Parathyroid adenoma (tissue), 2 donors: ENCODE measurements around the gene FAXC.
A peak's percentile ranks its signal among the peaks of the same experiment; 100 is the strongest.

Experiments used
- H2AFZ ChIP-seq: fragments of 300-600 bp; sonication (generic); one replicate; pipeline ENCODE4 v1.7.0; 2017; ENCODE audit warnings: antibody characterized with exemption, mild to moderate bottlenecking
- H3K27ac ChIP-seq: fragments of 300-600 bp; sonication (generic); one replicate; pipeline ENCODE4 v1.7.0; 2017
- H3K27me3 ChIP-seq: fragments of 300-600 bp; sonication (generic); one replicate; pipeline ENCODE4 v1.7.0; 2017; ENCODE audit warnings: low read length; ENCODE audit not compliant: control insufficient read depth, insufficient read depth
- H3K36me3 ChIP-seq: fragments of 300-600 bp; sonication (generic); one replicate; pipeline ENCODE4 v1.7.0; 2017; ENCODE audit warnings: low read length; ENCODE audit not compliant: control insufficient read depth, insufficient read depth
- H3K4me1 ChIP-seq: fragments of 300-600 bp; sonication (generic); one replicate; pipeline ENCODE4 v1.7.0; 2017; ENCODE audit warnings: control low read depth
- H3K4me2 ChIP-seq: fragments of 300-600 bp; sonication (generic); one replicate; pipeline ENCODE4 v1.7.0; 2017; ENCODE audit warnings: low read length
- H3K4me3 ChIP-seq: fragments of 300-600 bp; sonication (generic); one replicate; pipeline ENCODE4 v1.7.0; 2017; ENCODE audit warnings: low read depth, low read length
- H3K79me2 ChIP-seq: fragments of 300-600 bp; sonication (generic); one replicate; pipeline ENCODE4 v1.7.0; 2017; ENCODE audit warnings: control low read depth
- H3K9ac ChIP-seq: fragments of 300-600 bp; sonication (generic); one replicate; pipeline ENCODE4 v1.7.0; 2017; ENCODE audit warnings: mild to moderate bottlenecking
- H3K9me3 ChIP-seq: fragments of 300-600 bp; sonication (generic); one replicate; pipeline ENCODE4 v1.7.0; 2017; ENCODE audit warnings: low read length; ENCODE audit not compliant: control insufficient read depth
- TF ChIP-seq, protein P1 (sequence below): fragments of 300-600 bp; sonication (generic); IDR thresholded peaks from one replicate; pipeline ENCODE4 v1.7.0; 2017; ENCODE audit warnings: antibody characterized with exemption, mild to moderate bottlenecking
- donor health status: primary hyperparathyroidism.

Gene FAXC

DNA sequence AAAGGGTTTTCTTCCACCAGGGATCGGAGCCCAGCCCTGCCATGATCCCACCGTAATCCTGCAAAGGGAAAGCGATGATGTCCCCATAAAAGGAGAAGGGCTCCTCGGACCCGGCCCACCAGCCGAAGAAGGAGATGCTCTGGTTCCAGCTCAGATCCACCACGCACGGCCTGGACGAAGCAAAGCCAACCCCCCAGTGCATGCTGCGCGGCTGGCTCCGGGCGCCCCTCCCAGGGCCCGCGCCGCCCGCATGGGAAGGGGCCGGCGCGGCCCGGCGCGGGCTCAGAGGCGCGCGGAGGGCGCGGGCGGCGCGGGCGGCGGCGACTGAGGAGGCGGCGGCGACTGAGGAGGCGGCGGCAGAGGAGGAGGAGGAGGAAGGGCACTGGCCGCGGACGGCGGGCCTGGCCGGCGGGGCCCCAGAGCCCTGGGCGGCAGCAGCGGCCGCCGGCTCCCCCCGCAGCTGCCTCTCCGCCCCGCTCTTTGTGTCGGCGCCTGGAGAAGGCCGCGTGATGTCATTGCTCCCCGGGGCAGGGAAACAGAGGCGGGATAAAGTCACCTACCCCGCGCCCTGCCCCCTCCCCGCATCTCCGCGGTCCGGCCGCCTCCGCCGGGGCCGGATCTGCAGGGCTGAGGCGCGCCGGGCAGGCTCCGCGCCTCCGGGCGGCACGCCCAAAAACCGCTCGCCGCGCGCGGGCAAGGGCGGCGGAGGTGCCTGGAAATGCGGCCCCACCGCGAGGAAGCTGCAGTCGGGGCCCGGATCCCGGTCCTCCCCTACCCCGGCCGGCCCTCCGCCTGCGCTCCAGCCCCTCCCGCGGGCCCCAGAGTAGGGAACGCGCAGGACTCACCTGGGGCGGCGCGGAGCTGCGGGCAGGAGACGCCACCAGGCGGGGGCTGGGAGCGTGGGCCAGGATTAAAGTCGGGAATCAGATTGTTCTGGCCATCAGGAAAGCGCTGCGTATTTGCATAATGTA, at the start of gene FAXC:
FAXC (minus strand) TSS at position 504 of the 971 bp plus-strand sequence; CDS start at position 202, 302 bp downstream.
- Histone ChIP-seq H3K4me2 (peak within 1 kb of the TSS; percentile 70), H3K9ac (peak within 1 kb of the TSS; percentile 16), H3K79me2 (no peaks in the 10 kb centered on the region), H3K9me3 (no peaks in the 10 kb centered on the region), H2AFZ (peak within 1 kb of the TSS; percentile 95), H3K4me1 (peaks cover 7% of the 10 kb centered on the region), H3K4me3 (peak within 1 kb of the TSS; percentile 46), H3K27ac (peak within 1 kb of the TSS; percentile 88), H3K36me3 (no peaks in the 10 kb centered on the region), H3K27me3 (no peaks in the 10 kb centered on the region)
- TF ChIP-seq, protein P1, sequence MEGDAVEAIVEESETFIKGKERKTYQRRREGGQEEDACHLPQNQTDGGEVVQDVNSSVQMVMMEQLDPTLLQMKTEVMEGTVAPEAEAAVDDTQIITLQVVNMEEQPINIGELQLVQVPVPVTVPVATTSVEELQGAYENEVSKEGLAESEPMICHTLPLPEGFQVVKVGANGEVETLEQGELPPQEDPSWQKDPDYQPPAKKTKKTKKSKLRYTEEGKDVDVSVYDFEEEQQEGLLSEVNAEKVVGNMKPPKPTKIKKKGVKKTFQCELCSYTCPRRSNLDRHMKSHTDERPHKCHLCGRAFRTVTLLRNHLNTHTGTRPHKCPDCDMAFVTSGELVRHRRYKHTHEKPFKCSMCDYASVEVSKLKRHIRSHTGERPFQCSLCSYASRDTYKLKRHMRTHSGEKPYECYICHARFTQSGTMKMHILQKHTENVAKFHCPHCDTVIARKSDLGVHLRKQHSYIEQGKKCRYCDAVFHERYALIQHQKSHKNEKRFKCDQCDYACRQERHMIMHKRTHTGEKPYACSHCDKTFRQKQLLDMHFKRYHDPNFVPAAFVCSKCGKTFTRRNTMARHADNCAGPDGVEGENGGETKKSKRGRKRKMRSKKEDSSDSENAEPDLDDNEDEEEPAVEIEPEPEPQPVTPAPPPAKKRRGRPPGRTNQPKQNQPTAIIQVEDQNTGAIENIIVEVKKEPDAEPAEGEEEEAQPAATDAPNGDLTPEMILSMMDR, result peak; percentile 67

DNA sequence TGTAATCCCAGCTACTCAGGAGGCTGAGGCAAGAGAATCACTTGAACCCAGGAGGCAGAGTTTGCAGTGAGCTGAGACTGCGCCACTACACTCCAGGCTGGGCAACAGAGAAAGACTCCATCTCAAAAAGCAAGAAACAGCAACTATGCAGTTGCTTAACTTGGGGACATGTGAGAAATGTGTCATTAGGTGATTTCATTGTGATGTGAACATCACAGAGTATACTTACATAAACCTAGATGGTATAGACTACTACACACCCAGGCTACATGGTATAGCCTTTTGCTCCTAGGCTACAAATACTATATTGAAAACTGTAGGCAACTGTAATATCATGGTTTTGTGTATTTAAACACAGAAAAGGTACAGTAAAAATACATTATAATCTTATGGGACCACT, 47.8 kb upstream of the FAXC start:
- no peak overlapping the region for H3K9ac ChIP-seq
- H3K4me2 ChIP-seq, result no peak overlapping the region
- TF ChIP-seq, protein P1, result no peak
- H3K27me3 ChIP-seq, result no peaks in the 10 kb centered on the region
- H3K9me3 ChIP-seq, result no peaks in the 10 kb centered on the region
- no peaks in the 10 kb centered on the region for H3K36me3 ChIP-seq
- H3K4me3 ChIP-seq, result no peak overlapping the region
- H3K27ac ChIP-seq, result no peak overlapping the region
- peaks cover under 1% of the 10 kb centered on the region for H3K79me2 ChIP-seq
- H3K4me1 ChIP-seq, result no peaks in the 10 kb centered on the region
- no peak overlapping the region for H2AFZ ChIP-seq

DNA sequence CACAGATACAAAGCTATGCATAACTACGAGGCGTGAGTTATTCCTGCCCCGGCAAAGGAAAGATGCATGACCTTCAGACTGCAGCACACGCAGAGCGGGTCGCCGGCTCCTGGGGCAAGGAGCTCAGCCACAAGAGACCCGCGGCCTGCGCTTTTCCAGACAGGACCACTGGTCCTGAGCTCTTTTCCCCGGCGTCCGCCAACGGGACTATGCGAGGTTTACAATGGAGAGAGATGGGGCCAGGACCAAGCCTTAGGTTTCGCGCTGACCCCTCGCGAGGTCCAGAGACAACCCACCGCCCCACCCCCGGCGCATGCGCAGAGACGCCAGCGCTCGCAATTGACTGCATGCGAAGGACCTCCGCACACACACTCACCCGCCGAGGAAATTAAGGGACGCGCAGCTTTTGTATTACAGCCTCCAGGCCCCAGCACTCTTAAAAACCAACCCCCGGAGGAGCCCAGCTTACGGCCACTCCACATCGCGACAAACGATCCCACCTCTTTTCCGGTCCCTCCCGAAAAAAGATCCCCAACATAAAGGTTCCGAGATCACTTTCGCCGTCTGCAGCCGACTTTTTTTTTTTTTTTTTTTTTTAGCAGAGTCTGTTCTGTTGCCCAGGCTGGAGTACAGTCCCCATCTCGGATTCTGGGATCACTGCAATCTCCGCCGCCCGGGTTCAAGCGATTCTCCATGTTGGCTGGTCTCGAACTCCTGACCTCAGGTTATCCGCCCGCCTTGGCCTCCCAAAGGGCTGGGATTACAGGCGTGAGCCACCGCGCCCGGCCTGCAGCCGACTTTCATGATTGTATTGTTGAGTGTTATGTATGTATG, 44.4 kb upstream of the FAXC start, which contains the start of gene COQ3:
COQ3 (minus strand) TSS at position 498 of the 834 bp plus-strand sequence; CDS start at position 482, 16 bp downstream.
- Histone ChIP-seq H2AFZ (peak within 1 kb of the TSS; percentile 92), H3K4me3 (peak within 1 kb of the TSS; percentile 99), H3K9ac (peak within 1 kb of the TSS; percentile 11), H3K79me2 (peaks cover 6% of the 10 kb centered on the region), H3K36me3 (no peaks in the 10 kb centered on the region), H3K4me2 (peak within 1 kb of the TSS; percentile 91), H3K27me3 (no peaks in the 10 kb centered on the region), H3K4me1 (no peaks in the 10 kb centered on the region), H3K9me3 (no peaks in the 10 kb centered on the region), H3K27ac (peak within 1 kb of the TSS; percentile 69)
- TF ChIP-seq, protein P1, result no peak

DNA sequence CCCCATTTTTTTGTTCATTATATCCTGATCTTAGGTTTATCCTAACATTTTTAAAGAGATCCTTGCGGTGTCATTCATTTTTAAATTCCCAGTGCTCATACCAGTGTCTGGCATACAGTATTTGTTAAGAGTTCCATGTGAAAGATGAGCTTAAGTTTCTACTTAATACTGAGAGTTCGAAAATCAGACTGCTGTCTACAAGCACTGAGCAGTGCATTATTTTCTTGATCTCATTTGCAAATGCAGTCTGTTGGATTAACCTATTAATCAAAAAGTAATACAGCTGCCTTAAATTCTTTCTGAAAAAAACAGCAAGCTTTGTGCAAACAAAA, 43.9 kb upstream of the FAXC start:
- Histone ChIP-seq H3K36me3 (no peaks in the 10 kb centered on the region), H3K4me1 (no peaks in the 10 kb centered on the region), H3K27ac (peak overlapping the region; percentile 69), H2AFZ (peak overlapping the region; percentile 92), H3K4me3 (peak overlapping the region; percentile 99), H3K79me2 (peaks cover 6% of the 10 kb centered on the region), H3K27me3 (no peaks in the 10 kb centered on the region), H3K4me2 (peak overlapping the region; percentile 91), H3K9ac (no peak overlapping the region), H3K9me3 (no peaks in the 10 kb centered on the region)
- TF ChIP-seq, protein P1, result no peak
